Spleen (tissue), 7 donors: ENCODE results near the gene ARL11.

Experiments used
- CTCF ChIP-seq, 11 experiments: fragments of 200-600 bp in 7 of 11; fragments of 450-650 bp in 4 of 11; sonication (generic) in 4 of 11; IDR thresholded peaks in 8 of 11; conservative IDR thresholded peaks in 3 of 11; 1 replicate in 7 of 11; 2 replicates in 4 of 11; pipeline versions ENCODE4 v1.4.0 to v1.8.0; 2016 to 2021; ENCODE audit warnings: antibody characterized with exemption in 11 of 11, inconsistent platforms in 4 of 11, mild to moderate bottlenecking in 1 of 11
- POLR2A ChIP-seq, 3 donors: fragments of 450-650 bp; IDR thresholded peaks; one replicate each; pipeline ENCODE4 v1.5.1; 2017; ENCODE audit warnings: antibody characterized with exemption in 3 of 3, mild to moderate bottlenecking in 1 of 3
- POLR2AphosphoS5 ChIP-seq, 3 donors: sonication (generic); formaldehyde crosslinking; IDR thresholded peaks; one replicate each; pipeline ENCODE4 v1.5.1; 2017; ENCODE audit warnings: antibody characterized with exemption in 3 of 3
- donor health status: DM: no; HTN: no; CAD: no; lungs with moderate emphysema.
- donor health status: DM: no; HTN: no; CAD: no.
- donor health status: DM: no; HTN: no; CAD: no.

- TF ChIP-seq CTCF (IDR thresholded peaks at IDR 0.05 in 8 of 11, conservative IDR thresholded peaks at IDR 0.05 in 3 of 11) (no peak), POLR2AphosphoS5 (IDR thresholded peaks at IDR 0.05) (peak; percentile 86 to 88 (median 87)), POLR2A (IDR thresholded peaks at IDR 0.05) (no peak)
Observed at GRCh38 chr13:49585220-49586157, 42.8 kb upstream of the ARL11 start, which contains the start of gene RCBTB1.
